ENCODE data around the gene SYNM.

The SYNM gene

GRCh38 chr15:99143242-99143641 is 38.4 kb downstream of the SYNM start:
- Mint-ChIP-seq H3K4me3 (no peak overlapping the region), H3K4me1 (peaks cover 9% of the 10 kb centered on the region), H3K27ac (no peak overlapping the region), H3K27me3 (ENCODE audit: low read depth) (no peaks in the 10 kb centered on the region), H3K36me3 (ENCODE audit: low read depth) (peaks cover 36% of the 10 kb centered on the region), H3K9me3 (no peaks in the 10 kb centered on the region)
- TF ChIP-seq, protein P1, sequence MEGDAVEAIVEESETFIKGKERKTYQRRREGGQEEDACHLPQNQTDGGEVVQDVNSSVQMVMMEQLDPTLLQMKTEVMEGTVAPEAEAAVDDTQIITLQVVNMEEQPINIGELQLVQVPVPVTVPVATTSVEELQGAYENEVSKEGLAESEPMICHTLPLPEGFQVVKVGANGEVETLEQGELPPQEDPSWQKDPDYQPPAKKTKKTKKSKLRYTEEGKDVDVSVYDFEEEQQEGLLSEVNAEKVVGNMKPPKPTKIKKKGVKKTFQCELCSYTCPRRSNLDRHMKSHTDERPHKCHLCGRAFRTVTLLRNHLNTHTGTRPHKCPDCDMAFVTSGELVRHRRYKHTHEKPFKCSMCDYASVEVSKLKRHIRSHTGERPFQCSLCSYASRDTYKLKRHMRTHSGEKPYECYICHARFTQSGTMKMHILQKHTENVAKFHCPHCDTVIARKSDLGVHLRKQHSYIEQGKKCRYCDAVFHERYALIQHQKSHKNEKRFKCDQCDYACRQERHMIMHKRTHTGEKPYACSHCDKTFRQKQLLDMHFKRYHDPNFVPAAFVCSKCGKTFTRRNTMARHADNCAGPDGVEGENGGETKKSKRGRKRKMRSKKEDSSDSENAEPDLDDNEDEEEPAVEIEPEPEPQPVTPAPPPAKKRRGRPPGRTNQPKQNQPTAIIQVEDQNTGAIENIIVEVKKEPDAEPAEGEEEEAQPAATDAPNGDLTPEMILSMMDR (IDR thresholded peaks at IDR 0.05; ENCODE audit: unreplicated experiment in 3 of 3) = no peak

DNA sequence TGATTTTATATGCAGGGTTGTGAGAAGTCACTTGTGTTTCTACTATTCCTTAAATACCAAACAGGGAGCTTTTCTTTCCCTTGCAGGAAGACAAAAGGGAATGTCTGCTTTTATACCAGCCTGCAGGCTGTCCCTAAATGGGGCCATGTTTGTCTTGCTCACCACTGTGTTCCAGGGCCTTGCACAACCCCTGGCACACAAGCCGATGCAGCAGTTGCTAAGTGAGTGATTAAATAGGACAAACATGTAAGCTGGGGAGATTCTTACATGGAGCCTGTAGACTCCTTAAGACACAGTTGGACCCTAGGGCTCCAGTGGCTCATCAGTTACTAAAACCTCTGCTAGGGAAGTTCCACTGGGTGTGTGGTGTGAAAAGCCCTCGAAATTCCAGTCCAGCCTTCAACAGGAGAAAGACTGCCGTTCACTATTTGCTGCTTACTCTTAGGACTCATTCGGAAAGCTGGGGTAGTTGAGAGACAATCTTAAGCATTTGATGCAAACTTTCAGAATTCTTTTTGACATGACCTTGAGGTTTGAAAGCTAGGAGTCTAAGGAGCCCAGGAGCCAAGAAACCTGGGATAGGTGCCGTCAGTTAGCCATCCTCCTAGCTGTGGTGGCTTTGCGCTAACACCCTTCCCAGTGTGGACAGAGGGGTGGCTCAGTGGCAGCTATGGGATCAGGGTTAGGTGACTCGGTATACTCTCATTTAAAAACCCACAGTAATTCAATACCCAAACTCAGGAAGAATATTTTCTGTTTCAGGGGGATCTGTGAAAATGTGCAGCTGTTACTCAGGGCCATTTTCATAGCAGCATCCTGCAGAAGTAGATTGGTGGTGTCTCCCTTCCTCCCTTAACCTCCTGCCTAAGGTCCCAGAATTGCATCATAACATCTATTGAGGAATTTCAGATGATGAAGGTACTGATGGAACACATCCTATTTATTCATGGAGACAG is 39.1 kb downstream of the SYNM start:
- Mint-ChIP-seq H3K36me3 (ENCODE audit: low read depth) (peaks cover 36% of the 10 kb centered on the region), H3K27me3 (ENCODE audit: low read depth) (no peaks in the 10 kb centered on the region), H3K27ac (peak overlapping the region in 1 of 3 experiments; percentile 68), H3K4me1 (peaks cover 12% of the 10 kb centered on the region), H3K9me3 (no peaks in the 10 kb centered on the region), H3K4me3 (no peak overlapping the region)
- TF ChIP-seq, protein P1 (IDR thresholded peaks at IDR 0.05; ENCODE audit: unreplicated experiment in 3 of 3) = no peak

DNA sequence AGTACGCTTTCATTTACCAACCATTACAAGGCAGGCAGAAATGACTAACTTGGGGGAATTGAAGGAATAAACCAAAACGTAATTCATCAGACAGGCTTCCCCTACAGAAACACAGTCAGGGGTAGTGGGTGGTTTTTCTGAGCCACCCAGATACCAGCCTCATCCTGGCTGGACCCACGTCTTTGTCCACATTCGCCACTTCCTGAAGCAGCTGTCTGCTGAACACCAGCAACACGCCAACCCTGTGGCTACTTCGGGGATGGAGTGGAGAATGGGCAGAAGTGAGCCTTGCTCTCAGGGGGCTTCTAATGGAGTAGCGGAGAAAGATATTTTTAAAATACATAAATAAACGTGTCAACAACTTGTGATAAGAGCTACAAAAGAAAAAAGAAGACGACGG is 40.1 kb downstream of the SYNM start:
- TF ChIP-seq, protein P1 (IDR thresholded peaks at IDR 0.05; ENCODE audit: unreplicated experiment in 3 of 3) = no peak
- no peaks in the 10 kb centered on the region for H3K9me3 Mint-ChIP-seq

GRCh38 chr15:99145778-99146177 is 40.9 kb downstream of the SYNM start:
- H3K4me1 Mint-ChIP-seq = peaks cover 14% of the 10 kb centered on the region
- no peaks in the 10 kb centered on the region for H3K9me3 Mint-ChIP-seq
- H3K36me3 Mint-ChIP-seq (ENCODE audit: low read depth) = peaks cover 36% of the 10 kb centered on the region
- no peak overlapping the region for H3K27ac Mint-ChIP-seq
- H3K4me3 Mint-ChIP-seq = no peak overlapping the region
- H3K27me3 Mint-ChIP-seq (ENCODE audit: low read depth) = no peaks in the 10 kb centered on the region
- TF ChIP-seq, protein P1 (IDR thresholded peaks at IDR 0.05; ENCODE audit: unreplicated experiment in 3 of 3) = no peak

More for the DNA sequence above, 40.1 kb downstream of the SYNM start:
- no peak overlapping the region for H3K4me3 Mint-ChIP-seq
- peaks cover 14% of the 10 kb centered on the region for H3K4me1 Mint-ChIP-seq
- no peaks in the 10 kb centered on the region for H3K27me3 Mint-ChIP-seq (ENCODE audit: low read depth)
- peaks cover 30% of the 10 kb centered on the region for H3K36me3 Mint-ChIP-seq (ENCODE audit: low read depth)
- H3K27ac Mint-ChIP-seq = no peak overlapping the region

DNA sequence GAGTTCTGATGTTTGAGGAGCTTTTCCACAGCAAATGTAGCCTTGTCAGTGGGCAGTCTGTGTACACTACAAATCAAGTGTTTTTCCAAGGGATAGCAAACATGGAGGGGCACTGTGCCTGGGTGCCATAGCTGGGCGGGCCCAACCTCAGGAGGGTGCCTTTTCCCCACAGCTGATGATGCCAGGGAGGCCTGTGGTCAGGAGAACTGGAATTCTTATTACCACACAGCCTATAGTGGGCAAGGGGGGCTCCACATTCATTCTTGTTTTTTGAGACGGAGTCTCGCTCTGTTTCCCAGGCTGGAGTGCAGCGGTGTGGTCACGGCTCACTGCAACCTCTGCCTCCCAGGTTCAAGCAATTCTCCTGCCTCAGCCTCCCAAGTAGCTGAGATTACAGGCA is 41.8 kb downstream of the SYNM start:
- H3K4me1 Mint-ChIP-seq = peaks cover 14% of the 10 kb centered on the region
- H3K27ac Mint-ChIP-seq = no peak overlapping the region
- no peaks in the 10 kb centered on the region for H3K27me3 Mint-ChIP-seq (ENCODE audit: low read depth)
- peaks cover 45% of the 10 kb centered on the region for H3K36me3 Mint-ChIP-seq (ENCODE audit: low read depth)
- no peak overlapping the region for H3K4me3 Mint-ChIP-seq
- TF ChIP-seq, protein P1 (IDR thresholded peaks at IDR 0.05; ENCODE audit: unreplicated experiment in 3 of 3) = no peak
- H3K9me3 Mint-ChIP-seq = no peaks in the 10 kb centered on the region
